ENCODE measurements around the gene ZNF784. TPM values are rescaled to one million over a fixed set of nuclear protein-coding genes. Genes with fewer than 3 reads are reported as not detected.

The ZNF784 gene
- total RNA-seq, 2 experiments from 2014 or later: 3.4 to 4.0 TPM

GRCh38 chr19:55653651-55654322 is 29.4 kb upstream of the ZNF784 start:
- H3K9me2 ChIP-seq (ENCODE audit: insufficient read depth, low read length): no peaks in the 10 kb centered on the region
- peaks cover 64% of the 10 kb centered on the region for H3K36me3 ChIP-seq (ENCODE audit: insufficient read depth, low read length)
- H3K9me3 ChIP-seq (ENCODE audit: low read length): no peaks in the 10 kb centered on the region
- TSS peak; percentile 73 for BruUV-seq (replicated peaks)
- TF ChIP-seq CTCF (conservative IDR thresholded peaks at IDR 0.05; ENCODE audit: low read length) (peak; percentile 96), EZH2phosphoT487 (IDR thresholded peaks at IDR 0.05; ENCODE audit: borderline replicate concordance, low read depth, low read length) (no peak)
- H4K20me1 ChIP-seq (ENCODE audit: insufficient read depth, low read length): peaks cover 29% of the 10 kb centered on the region
- H3K4me1 ChIP-seq (ENCODE audit: insufficient read depth, low read length, poor library complexity, severe bottlenecking): peaks cover 29% of the 10 kb centered on the region
- H3K4me3 ChIP-seq (ENCODE audit: low read depth, low read length, poor library complexity, severe bottlenecking): peak overlapping the region; percentile 87
- DNase-seq (ENCODE audit: low spot score): peak; percentile 98
- ChIA-PET POLR2A (interaction anchor here (0.6 to 1.1 kb wide), 6 partner anchors 8 to 176 kb away, joined by 3 to 4 read pairs (median 3); partner anchors contain the start of genes ZNF581 and ZNF784), CTCF (ENCODE audit: unreplicated experiment) (interaction anchor here (0.6 to 1.6 kb wide), 2 partner anchors 13 to 21 kb away, joined by 3 to 4 read pairs; partner anchors contain the start of gene ZNF580)
- peaks cover 40% of the 10 kb centered on the region for H3K79me2 ChIP-seq (ENCODE audit: insufficient read depth, low read depth, low read length)
- peak overlapping the region; percentile 20; the same call in 1 of the 2 replicates for H2AFZ ChIP-seq (ENCODE audit: low read length)
- peak overlapping the region; percentile 67 for H3K4me2 ChIP-seq (ENCODE audit: low read length)
- peak overlapping the region; percentile 90 for H3K27ac ChIP-seq (ENCODE audit: low read depth, low read length, poor library complexity, severe bottlenecking)
- intact Hi-C loops (cut with micrococcal nuclease; ENCODE audit: unreplicated experiment): loop anchor here (2.0 kb wide), 1 partner anchor 25 kb away; no protein-coding TSS in a partner anchor

GRCh38 chr19:55652311-55653128 is 28.2 kb upstream of the ZNF784 start:
- peaks cover 53% of the 10 kb centered on the region for H3K36me3 ChIP-seq (ENCODE audit: insufficient read depth, low read length)
- no TSS peak for BruUV-seq (replicated peaks)
- no peaks in the 10 kb centered on the region for H3K9me3 ChIP-seq (ENCODE audit: low read length)
- H3K9me2 ChIP-seq (ENCODE audit: insufficient read depth, low read length): no peaks in the 10 kb centered on the region
- H3K27ac ChIP-seq (ENCODE audit: low read depth, low read length, poor library complexity, severe bottlenecking): no peak overlapping the region
- peaks cover 19% of the 10 kb centered on the region for H3K4me1 ChIP-seq (ENCODE audit: insufficient read depth, low read length, poor library complexity, severe bottlenecking)
- ChIA-PET POLR2A (no interaction called here), CTCF (ENCODE audit: unreplicated experiment) (interaction anchor here (0.6 kb wide), 1 partner anchor 12 kb away, joined by 4 read pairs; the partner anchor contains the start of gene ZNF580)
- H3K4me3 ChIP-seq (ENCODE audit: low read depth, low read length, poor library complexity, severe bottlenecking): no peak overlapping the region
- peaks cover 19% of the 10 kb centered on the region for H4K20me1 ChIP-seq (ENCODE audit: insufficient read depth, low read length)
- intact Hi-C loops (cut with micrococcal nuclease; ENCODE audit: unreplicated experiment): no loop called here
- H3K79me2 ChIP-seq (ENCODE audit: insufficient read depth, low read depth, low read length): peaks cover 32% of the 10 kb centered on the region
- TF ChIP-seq EZH2phosphoT487 (IDR thresholded peaks at IDR 0.05; ENCODE audit: borderline replicate concordance, low read depth, low read length) (no peak), CTCF (conservative IDR thresholded peaks at IDR 0.05; ENCODE audit: low read length) (no peak)
- no peak overlapping the region for H2AFZ ChIP-seq (ENCODE audit: low read length)
- no peak for DNase-seq (ENCODE audit: low spot score)
- H3K4me2 ChIP-seq (ENCODE audit: low read length): no peak overlapping the region; the same call in 1 of the 2 replicates
